Fibroblast of lung (primary cell): ENCODE results near the gene CLNS1A. TPM values are rescaled to one million over a fixed set of nuclear protein-coding genes. Genes with fewer than 3 reads are reported as not detected.
A peak's percentile ranks its signal among the peaks of the same experiment; 100 is the strongest.
"Not testable (repeated sequence)": the region's sequence is repeated elsewhere in the genome, so short reads cannot be mapped to it uniquely, and the experiment has no call there.

Source experiments
- DNase-seq, 2 donors: peaks; one replicate each; pipeline versions ENCODE4 v3.0.0 to v3.0.0-alpha.2; 2010; ENCODE audit warnings: low read depth in 2 of 2
- H2AFZ ChIP-seq: 2 replicates; pipeline ENCODE4 v1.5.1; 2012; ENCODE audit warnings: low read length, control low read depth, inconsistent platforms
- H3K27ac ChIP-seq: 2 replicates; pipeline ENCODE4 v1.5.1; 2011; ENCODE audit warnings: low read length, control low read depth; ENCODE audit not compliant: insufficient read depth
- H3K27me3 ChIP-seq: 2 replicates; pipeline ENCODE4 v1.5.1; 2011; ENCODE audit warnings: mild to moderate bottlenecking, low read length; ENCODE audit not compliant: control insufficient read depth, insufficient read depth
- H3K36me3 ChIP-seq: 2 replicates; pipeline ENCODE4 v1.5.1; 2011; ENCODE audit warnings: low read length; ENCODE audit not compliant: control insufficient read depth, insufficient read depth
- H3K4me1 ChIP-seq: 2 replicates; pipeline ENCODE4 v1.5.1; 2011; ENCODE audit warnings: low read length; ENCODE audit not compliant: control insufficient read depth, insufficient read depth; ENCODE audit errors: extremely low read depth
- H3K4me2 ChIP-seq: 2 replicates; pipeline ENCODE4 v1.5.1; 2011; ENCODE audit warnings: low read length, control low read depth; ENCODE audit not compliant: insufficient read depth; ENCODE audit errors: extremely low read depth
- H3K4me3 ChIP-seq, 4 experiments: fragments of 200-600 bp in 1 of 4; sonication (generic) in 1 of 4; replicated peaks in 1 of 4; 2 replicates each; pipeline ENCODE4 v1.5.1; 2011 to 2016; ENCODE audit warnings: low read length in 4 of 4, low read depth in 3 of 4, mild to moderate bottlenecking in 3 of 4, control low read depth in 2 of 4, inconsistent platforms in 1 of 4, mixed read lengths in 1 of 4; ENCODE audit not compliant: insufficient read depth in 1 of 4; ENCODE audit errors: control extremely low read depth in 1 of 4
- H3K79me2 ChIP-seq: 2 replicates; pipeline ENCODE4 v1.5.1; 2012; ENCODE audit warnings: mild to moderate bottlenecking, low read length, inconsistent platforms; ENCODE audit not compliant: control insufficient read depth, insufficient read depth
- H3K9ac ChIP-seq: 2 replicates; pipeline ENCODE4 v1.5.1; 2011; ENCODE audit warnings: mild to moderate bottlenecking, low read length, control low read depth; ENCODE audit not compliant: insufficient read depth
- H3K9me3 ChIP-seq: 2 replicates; pipeline ENCODE4 v1.5.1; 2012; ENCODE audit warnings: low read depth, low read length; ENCODE audit not compliant: control insufficient read depth, insufficient read depth
- H4K20me1 ChIP-seq: 2 replicates; pipeline ENCODE4 v1.5.1; 2011; ENCODE audit warnings: low read length; ENCODE audit not compliant: control insufficient read depth, insufficient read depth; ENCODE audit errors: extremely low read depth
- EZH2 ChIP-seq: IDR thresholded peaks from 2 replicates; pipeline ENCODE4 v1.5.1; 2012; ENCODE audit warnings: low read length, control low read depth, mild to moderate bottlenecking; ENCODE audit errors: missing control alignments
- polyA plus RNA-seq, 2 donors: library from polyadenylated mRNA; depleted of rRNA in 1 of 2; stranded (reverse) in 1 of 2; unstranded in 1 of 2; fragments of >200 nt; gene quantifications; 2 replicates each; pipeline ENCODE4 v1.2.1, GENCODE V29; 2011 to 2012; ENCODE audit warnings: missing spikeins in 1 of 2
- total RNA-seq: library from RNA; depleted of rRNA; stranded (reverse); fragments of >200 nt; gene quantifications from 2 replicates; pipeline ENCODE4 v1.2.1, GENCODE V29; 2014
- TF ChIP-seq, protein P1 (sequence below), 2 donors: IDR thresholded peaks in 1 of 2; conservative IDR thresholded peaks in 1 of 2; 1 replicate in 1 of 2; 2 replicates in 1 of 2; pipeline ENCODE4 v1.5.1; 2011 to 2012; ENCODE audit warnings: low read length in 2 of 2, control low read depth in 1 of 2, inconsistent platforms in 1 of 2, low read depth in 1 of 2, mild to moderate bottlenecking in 1 of 2

Gene CLNS1A
- total and polyA plus RNA-seq, 2 donors (not counting 1 experiment from before 2014, with no cell fraction given) = 130 to 144 TPM

DNA sequence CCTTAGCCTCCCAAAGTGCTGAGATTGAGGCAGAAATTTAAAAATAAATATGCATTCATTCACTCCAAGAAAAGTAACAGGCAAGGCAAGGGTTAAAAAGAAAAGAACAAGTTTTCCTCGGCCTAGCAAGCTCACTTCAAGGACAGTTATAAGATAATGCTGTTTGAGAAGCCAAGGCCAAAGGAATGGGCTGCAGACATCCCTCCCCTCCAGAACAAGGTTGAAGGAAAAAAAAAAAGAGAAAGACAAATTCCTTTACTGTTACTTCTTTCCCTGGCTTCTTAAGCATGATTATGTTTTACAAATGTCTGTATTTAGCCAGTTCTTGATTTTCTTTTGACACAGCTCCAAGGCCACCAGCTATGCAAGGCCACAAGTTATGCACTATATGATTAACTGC, 66.7 kb downstream of the CLNS1A start:
- DNase-seq = peak in 1 of 2 donors; percentile 50
- H3K79me2 ChIP-seq, H3K27ac ChIP-seq, H3K9me3 ChIP-seq, H3K9ac ChIP-seq, H2AFZ ChIP-seq, H3K4me3 ChIP-seq, H4K20me1 ChIP-seq, H3K4me1 ChIP-seq, H3K4me2 ChIP-seq, H3K36me3 ChIP-seq, H3K27me3 ChIP-seq: not testable (repeated sequence)

DNA sequence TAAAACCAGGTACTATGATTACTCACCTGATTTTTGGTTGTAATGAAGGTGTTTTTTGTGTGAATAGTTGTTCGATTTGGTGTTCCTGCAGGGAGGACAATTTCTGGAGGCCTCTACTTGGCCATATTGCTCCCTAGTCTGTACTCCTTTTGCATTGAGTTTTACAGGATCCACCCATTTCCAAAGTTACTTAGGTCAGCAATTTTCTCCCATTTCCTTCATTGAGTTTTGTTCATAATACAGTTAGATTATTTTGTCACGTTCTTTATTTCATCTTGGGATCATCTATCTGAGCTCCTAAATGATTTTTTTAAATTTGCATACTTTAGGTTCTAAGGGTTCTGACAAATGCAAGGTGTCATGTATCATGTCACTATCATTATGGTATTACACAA, 67.9 kb downstream of the CLNS1A start:
- no peak for DNase-seq
- H2AFZ ChIP-seq = no peak overlapping the region
- H3K4me1 ChIP-seq = no peaks in the 10 kb centered on the region
- TF ChIP-seq EZH2 = no peak
- TF ChIP-seq, protein P1, sequence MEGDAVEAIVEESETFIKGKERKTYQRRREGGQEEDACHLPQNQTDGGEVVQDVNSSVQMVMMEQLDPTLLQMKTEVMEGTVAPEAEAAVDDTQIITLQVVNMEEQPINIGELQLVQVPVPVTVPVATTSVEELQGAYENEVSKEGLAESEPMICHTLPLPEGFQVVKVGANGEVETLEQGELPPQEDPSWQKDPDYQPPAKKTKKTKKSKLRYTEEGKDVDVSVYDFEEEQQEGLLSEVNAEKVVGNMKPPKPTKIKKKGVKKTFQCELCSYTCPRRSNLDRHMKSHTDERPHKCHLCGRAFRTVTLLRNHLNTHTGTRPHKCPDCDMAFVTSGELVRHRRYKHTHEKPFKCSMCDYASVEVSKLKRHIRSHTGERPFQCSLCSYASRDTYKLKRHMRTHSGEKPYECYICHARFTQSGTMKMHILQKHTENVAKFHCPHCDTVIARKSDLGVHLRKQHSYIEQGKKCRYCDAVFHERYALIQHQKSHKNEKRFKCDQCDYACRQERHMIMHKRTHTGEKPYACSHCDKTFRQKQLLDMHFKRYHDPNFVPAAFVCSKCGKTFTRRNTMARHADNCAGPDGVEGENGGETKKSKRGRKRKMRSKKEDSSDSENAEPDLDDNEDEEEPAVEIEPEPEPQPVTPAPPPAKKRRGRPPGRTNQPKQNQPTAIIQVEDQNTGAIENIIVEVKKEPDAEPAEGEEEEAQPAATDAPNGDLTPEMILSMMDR (conservative IDR thresholded peaks at IDR 0.05 in 1 of 2, IDR thresholded peaks at IDR 0.05 in 1 of 2; ENCODE audit: low read depth in 1 of 2, low read length in 2 of 2) = no peak
- H3K79me2 ChIP-seq = no peaks in the 10 kb centered on the region
- no peak overlapping the region for H3K4me3 ChIP-seq
- no peaks in the 10 kb centered on the region for H3K36me3 ChIP-seq
- no peaks in the 10 kb centered on the region for H3K9me3 ChIP-seq
- H3K9ac ChIP-seq = no peak overlapping the region
- H3K4me2 ChIP-seq = no peak overlapping the region
- no peaks in the 10 kb centered on the region for H4K20me1 ChIP-seq
- no peaks in the 10 kb centered on the region for H3K27me3 ChIP-seq
- no peak overlapping the region for H3K27ac ChIP-seq

DNA sequence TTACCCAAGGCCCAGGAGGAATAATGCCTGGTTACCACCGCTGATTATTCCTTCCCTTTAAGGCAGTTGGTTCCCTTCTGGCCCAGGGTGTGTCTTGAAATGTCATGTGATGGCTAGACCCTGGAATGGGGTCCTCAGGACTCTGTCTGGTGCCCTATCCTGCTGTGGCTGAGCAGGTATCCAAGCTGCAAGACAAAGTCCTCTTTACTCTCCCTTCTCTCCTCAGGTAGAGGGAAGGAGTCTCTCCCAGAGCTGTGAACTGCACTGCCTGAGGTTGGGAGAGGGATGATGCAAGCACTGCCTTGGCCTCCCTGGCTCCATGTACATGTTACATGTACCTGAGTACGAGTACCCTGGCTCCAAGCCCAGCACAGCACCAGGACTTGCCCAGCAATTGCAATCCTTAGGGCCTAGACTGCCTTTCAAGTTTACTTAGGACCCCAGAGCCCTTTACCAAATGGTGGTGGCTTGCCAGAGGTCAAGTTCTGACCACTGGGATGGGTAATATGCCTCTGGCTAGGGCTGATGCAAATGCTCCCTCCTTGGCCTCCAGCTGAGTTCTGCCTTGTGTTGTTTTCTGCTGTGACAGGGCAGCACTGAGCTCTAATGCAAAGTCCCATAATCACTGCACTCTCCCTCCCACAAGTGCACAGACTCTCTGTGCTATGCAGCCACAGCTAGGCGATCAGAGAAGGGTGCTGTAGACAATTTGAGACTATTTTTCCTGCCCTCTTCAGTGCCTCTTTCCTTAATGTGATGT, 68.5 kb downstream of the CLNS1A start:
- H3K79me2 ChIP-seq = no peaks in the 10 kb centered on the region
- no peak for DNase-seq
- H3K36me3 ChIP-seq = no peaks in the 10 kb centered on the region
- H3K9me3 ChIP-seq = no peaks in the 10 kb centered on the region
- no peaks in the 10 kb centered on the region for H3K4me1 ChIP-seq
- no peak overlapping the region for H3K9ac ChIP-seq
- no peaks in the 10 kb centered on the region for H3K27me3 ChIP-seq
- no peak overlapping the region for H3K4me3 ChIP-seq
- no peak overlapping the region for H3K27ac ChIP-seq
- TF ChIP-seq, protein P1 (conservative IDR thresholded peaks at IDR 0.05 in 1 of 2, IDR thresholded peaks at IDR 0.05 in 1 of 2; ENCODE audit: low read depth in 1 of 2, low read length in 2 of 2) = no peak
- no peak for TF ChIP-seq EZH2
- H2AFZ ChIP-seq = no peak overlapping the region
- no peak overlapping the region for H3K4me2 ChIP-seq
- no peaks in the 10 kb centered on the region for H4K20me1 ChIP-seq
